Measurements from ENCODE around the gene ETHE1. TPM values are rescaled to one million over a fixed set of nuclear protein-coding genes. Genes with fewer than 3 reads are reported as not detected.

ETHE1 gene
- total and polyA plus RNA-seq, 2 of the 8 experiments (the other 6 are each of a cell fraction or from before 2014, with no cell fraction given): 19.9 to 96.0 TPM

- no peak overlapping the region; the same call in 1 of the 2 replicates for H4K8ac ChIP-seq (ENCODE audit: extremely low read depth, insufficient read depth, low read length)
- no peak overlapping the region for H2AFZ ChIP-seq (ENCODE audit: low read length)
- H3K36me3 ChIP-seq (ENCODE audit: control insufficient read depth in 2 of 4, insufficient read depth in 4 of 4, low read length in 3 of 4): peaks cover 0 to 23% (median 12%) of the 10 kb centered on the region in 4 experiments; a peak in 6 of 8 replicates
- no peak overlapping the region for H3K56ac ChIP-seq (replicated peaks; ENCODE audit: insufficient read length, low read depth, low read length)
- WGBS, 2 experiments (ENCODE audit: extremely low coverage in 1 of 2, insufficient coverage in 1 of 2, insufficient read length in 1 of 2, insufficient replicate concordance in 2 of 2, low coverage in 1 of 2, low lambda C conversion rate in 2 of 2, missing lambda C conversion rate in 1 of 2): 63% methylated on average over 29 of the region's 62 CpGs; no CpG with 5 or more reads in 1 of the 2 experiments
- H3K4me1 ChIP-seq (replicated peaks in 1 of 4; ENCODE audit: control insufficient read depth in 3 of 4, insufficient read depth in 4 of 4, low read length in 3 of 4): peaks cover 0 to 14% (median 4%) of the 10 kb centered on the region in 4 experiments; a peak in 6 of 7 replicates
- H4K5ac ChIP-seq (ENCODE audit: insufficient read length, low read depth, low read length): no peak overlapping the region
- H3K4me3 ChIP-seq (ENCODE audit: extremely low read depth in 1 of 4, insufficient read depth in 2 of 4, low read depth in 3 of 4, low read length in 4 of 4): peak overlapping the region in 1 of 4 experiments; percentile 70; a peak in 1 of 8 replicates
- H2BK5ac ChIP-seq (ENCODE audit: low read depth, low read length): 0 out of 2 replicates have a peak overlapping the region, but pooled peaks have one; percentile 44
- H4K91ac ChIP-seq (replicated peaks; ENCODE audit: insufficient read length, low read length): no peak overlapping the region
- no peak overlapping the region for H2AK5ac ChIP-seq (ENCODE audit: low read depth, low read length)
- no peaks in the 10 kb centered on the region for H3K27me3 ChIP-seq (replicated peaks in 1 of 4; ENCODE audit: control insufficient read depth in 3 of 4, extremely low read depth in 1 of 4, insufficient read depth in 3 of 4, low read length in 3 of 4)
- H3K9me3 ChIP-seq (ENCODE audit: insufficient read depth in 2 of 2, low read depth in 1 of 2, low read length in 1 of 2): peaks cover 0 to 7% of the 10 kb centered on the region in 2 experiments; a peak in 1 of 4 replicates
- no peak overlapping the region for H2BK15ac ChIP-seq (ENCODE audit: low read length)
- H2BK20ac ChIP-seq (ENCODE audit: low read length): no peak overlapping the region
- no peak overlapping the region for H2BK12ac ChIP-seq (ENCODE audit: low read depth, low read length)
- no peak overlapping the region for H3K14ac ChIP-seq (ENCODE audit: insufficient read length)
- FAIRE-seq (peak; percentile 13), DNase-seq (ENCODE audit: low read depth in 1 of 2, low spot score in 2 of 2) (peak; percentile 76 to 89)
- peak overlapping the region; percentile 79 to 97; a peak in 2 of 4 replicates for H3K4me2 ChIP-seq (ENCODE audit: insufficient read depth in 1 of 2, low read depth in 2 of 2, low read length in 2 of 2)
- H3K79me1 ChIP-seq (ENCODE audit: low read depth, low read length): no peaks in the 10 kb centered on the region
- H3K23me2 ChIP-seq (ENCODE audit: low read depth, low read length): peaks cover 15% of the 10 kb centered on the region
- no peak overlapping the region for H3K9ac ChIP-seq (replicated peaks in 1 of 4; ENCODE audit: extremely low read depth in 1 of 4, low read depth in 3 of 4, low read length in 3 of 4)
- H3K79me2 ChIP-seq (ENCODE audit: control insufficient read depth in 1 of 2, insufficient read depth in 2 of 2, low read length in 2 of 2): no peaks in the 10 kb centered on the region
- H2BK120ac ChIP-seq (replicated peaks; ENCODE audit: low read depth, low read length): no peak overlapping the region
- H3K23ac ChIP-seq (ENCODE audit: insufficient read length): no peak overlapping the region
- no peaks in the 10 kb centered on the region for H4K20me1 ChIP-seq (replicated peaks in 1 of 2; ENCODE audit: control insufficient read depth in 1 of 2, insufficient read depth in 2 of 2, low read length in 2 of 2)
- H3K27ac ChIP-seq (ENCODE audit: low read depth, low read length): no peak overlapping the region
- ChIA-PET POLR2A (ENCODE audit: partially characterized antibody) (interaction anchor here (1.1 to 3.4 kb wide), 7 partner anchors 10 to 99 kb away, joined by 3 to 13 read pairs (median 5); partner anchors contain the start of genes IRGQ, XRCC1 and ZNF576), CTCF (ENCODE audit: partially characterized antibody) (interaction anchor here (0.6 to 6.9 kb wide), 23 partner anchors 10 to 1402 kb away, joined by 3 to 122 read pairs (median 4); partner anchors contain the start of genes IRGQ, XRCC1 and ZNF576)
- no peak overlapping the region for H3K18ac ChIP-seq (ENCODE audit: extremely low read depth, low read length)
- H3K4ac ChIP-seq (replicated peaks; ENCODE audit: insufficient read length, low read depth, low read length): no peak overlapping the region
- TF ChIP-seq CEBPB (IDR thresholded peaks at IDR 0.05; ENCODE audit: low read depth, low read length) (no peak), EGR1 (IDR thresholded peaks at IDR 0.05; ENCODE audit: borderline replicate concordance, low read depth, low read length) (no peak), USF2 (IDR thresholded peaks at IDR 0.05; ENCODE audit: low read length) (no peak), TAF1 (IDR thresholded peaks at IDR 0.05; ENCODE audit: low read depth, low read length) (no peak), GTF2F1 (IDR thresholded peaks at IDR 0.05; ENCODE audit: borderline replicate concordance, low read depth, low read length) (no peak)
- TF ChIP-seq, protein P1, sequence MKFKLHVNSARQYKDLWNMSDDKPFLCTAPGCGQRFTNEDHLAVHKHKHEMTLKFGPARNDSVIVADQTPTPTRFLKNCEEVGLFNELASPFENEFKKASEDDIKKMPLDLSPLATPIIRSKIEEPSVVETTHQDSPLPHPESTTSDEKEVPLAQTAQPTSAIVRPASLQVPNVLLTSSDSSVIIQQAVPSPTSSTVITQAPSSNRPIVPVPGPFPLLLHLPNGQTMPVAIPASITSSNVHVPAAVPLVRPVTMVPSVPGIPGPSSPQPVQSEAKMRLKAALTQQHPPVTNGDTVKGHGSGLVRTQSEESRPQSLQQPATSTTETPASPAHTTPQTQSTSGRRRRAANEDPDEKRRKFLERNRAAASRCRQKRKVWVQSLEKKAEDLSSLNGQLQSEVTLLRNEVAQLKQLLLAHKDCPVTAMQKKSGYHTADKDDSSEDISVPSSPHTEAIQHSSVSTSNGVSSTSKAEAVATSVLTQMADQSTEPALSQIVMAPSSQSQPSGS (IDR thresholded peaks at IDR 0.05; ENCODE audit: low read length): no peak
- TF ChIP-seq, protein P2, sequence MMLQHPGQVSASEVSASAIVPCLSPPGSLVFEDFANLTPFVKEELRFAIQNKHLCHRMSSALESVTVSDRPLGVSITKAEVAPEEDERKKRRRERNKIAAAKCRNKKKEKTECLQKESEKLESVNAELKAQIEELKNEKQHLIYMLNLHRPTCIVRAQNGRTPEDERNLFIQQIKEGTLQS (IDR thresholded peaks at IDR 0.05; ENCODE audit: insufficient read depth, low read depth, low read length): no peak
These were observed 8.1 kb upstream of the ETHE1 start for GRCh38 chr19:43534816-43535761.

Data from H1 (cell line).